Transverse colon (tissue), 4 donors: ENCODE results near the gene HPCAL1. TPM values are rescaled to one million over a fixed set of nuclear protein-coding genes. Genes with fewer than 3 reads are reported as not detected.

Experiments used
- DNase-seq: peaks from one replicate; pipeline ENCODE4 v3.0.0-alpha.2; 2019
- H3K27ac ChIP-seq, 4 donors: fragments of 200-600 bp; sonication (generic); 2 replicates each; pipeline ENCODE4 v1.5.1; 2016 to 2018; ENCODE audit warnings: inconsistent platforms in 4 of 4
- H3K27me3 ChIP-seq: fragments of 200-600 bp; sonication (generic); 2 replicates; pipeline ENCODE4 v1.5.1; 2017; ENCODE audit warnings: inconsistent platforms
- H3K36me3 ChIP-seq, 4 donors: fragments of 200-600 bp; sonication (generic); 2 replicates each; pipeline ENCODE4 v1.5.1; 2017 to 2019; ENCODE audit warnings: inconsistent platforms in 4 of 4
- H3K4me1 ChIP-seq, 4 donors: fragments of 200-600 bp; sonication (generic); 2 replicates each; pipeline ENCODE4 v1.5.1; 2017 to 2020; ENCODE audit warnings: inconsistent platforms in 4 of 4
- H3K4me3 ChIP-seq, 4 donors: fragments of 200-600 bp; sonication (generic); 1 replicate in 1 of 4; 2 replicates in 3 of 4; pipeline versions ENCODE4 v1.5.1 to v1.6.1; 2017 to 2019; ENCODE audit warnings: inconsistent platforms in 4 of 4
- H3K9me3 ChIP-seq, 2 donors: fragments of 200-600 bp; sonication (generic); 2 replicates each; pipeline ENCODE4 v1.5.1; 2017 to 2019; ENCODE audit warnings: inconsistent platforms in 2 of 2
- CTCF ChIP-seq, 5 experiments: fragments of 200-600 bp in 3 of 5; fragments of 450-650 bp in 2 of 5; sonication (generic) in 3 of 5; IDR thresholded peaks; 1 replicate in 2 of 5; 2 replicates in 3 of 5; pipeline ENCODE4 v1.5.1; 2016 to 2017; ENCODE audit warnings: antibody characterized with exemption in 5 of 5, inconsistent platforms in 3 of 5, mild to moderate bottlenecking in 2 of 5, moderate library complexity in 1 of 5
- EP300 ChIP-seq: sonication (generic); formaldehyde crosslinking; IDR thresholded peaks from one replicate; pipeline ENCODE4 v1.6.1; 2017; ENCODE audit warnings: antibody characterized with exemption, low read depth
- POLR2A ChIP-seq: fragments of 450-650 bp; IDR thresholded peaks from one replicate; pipeline ENCODE4 v1.6.1; 2016; ENCODE audit warnings: antibody characterized with exemption, mild to moderate bottlenecking, moderate library complexity
- POLR2AphosphoS5 ChIP-seq, 3 donors: sonication (generic); formaldehyde crosslinking; IDR thresholded peaks; one replicate each; pipeline ENCODE4 v1.6.1; 2016; ENCODE audit warnings: antibody characterized with exemption in 3 of 3
- whole genome bisulfite sequencing, 2 donors: methylation state at CpG; one replicate each; pipeline ENCODE4 v1.1.5; 2018; ENCODE audit warnings: low coverage in 1 of 2; 5-methylcytosine and 5-hydroxymethylcytosine counted together
- in situ Hi-C, 4 donors: fragments of 200-750 bp; cut with MboI; loops; one replicate each; pipeline versions ENCODE4 v1.15.0 to v1.15.1; 2017; ENCODE audit warnings: low sequenced_read_pairs in 3 of 4, low pct_ligation_motif_present in 1 of 4, low pct_unique_long_range_greater_than_20kb in 1 of 4
- intact Hi-C: fragments of 100-400 bp; cut with DNase I; formaldehyde crosslinking; loops from one replicate; pipeline ENCODE4 v1.15.1; 2023; ENCODE audit warnings: low total_unique reads
- total RNA-seq, 4 donors: library from RNA; depleted of rRNA; stranded (reverse); fragments of >200 nt; gene quantifications; one replicate each; pipeline ENCODE4 v1.1.0, GENCODE V29; 2016

HPCAL1 gene
- total RNA-seq, 4 donors from 2014 or later: 88.9 to 221 (median 129) TPM

- WGBS, 2 donors: 80 to 86% methylated on average over 7 to 16 of the region's 16 CpGs
- Histone ChIP-seq H3K9me3 (no peaks in the 10 kb centered on the region), H3K27ac (no peak overlapping the region), H3K4me1 (no peaks in the 10 kb centered on the region), H3K27me3 (no peaks in the 10 kb centered on the region), H3K4me3 (no peak overlapping the region), H3K36me3 (no peaks in the 10 kb centered on the region)
- in situ Hi-C loops (no loop called here), intact Hi-C loops (no loop called here)
- no peak for TF ChIP-seq POLR2AphosphoS5 (IDR thresholded peaks at IDR 0.05)
- TF ChIP-seq CTCF (IDR thresholded peaks at IDR 0.05): no peak
- TF ChIP-seq POLR2A: no peak
- TF ChIP-seq EP300: no peak
- DNase-seq: no peak
These were observed 53.1 kb downstream of the HPCAL1 start for GRCh38 chr2:10355471-10356438.

GRCh38 chr2:10356439-10356811, 53.7 kb downstream of the HPCAL1 start:
- Histone ChIP-seq H3K9me3 (no peaks in the 10 kb centered on the region), H3K4me3 (no peak overlapping the region), H3K36me3 (no peaks in the 10 kb centered on the region), H3K27ac (no peak overlapping the region), H3K4me1 (no peaks in the 10 kb centered on the region), H3K27me3 (no peaks in the 10 kb centered on the region)
- DNase-seq: no peak
- intact Hi-C loops (no loop called here), in situ Hi-C loops (no loop called here)
- WGBS, 2 donors: 79 to 83% methylated on average over 1 to 8 of the region's 8 CpGs
- TF ChIP-seq POLR2A: no peak
- no peak for TF ChIP-seq CTCF (IDR thresholded peaks at IDR 0.05)
- no peak for TF ChIP-seq POLR2AphosphoS5 (IDR thresholded peaks at IDR 0.05)
- no peak for TF ChIP-seq EP300

- TF ChIP-seq POLR2AphosphoS5 (IDR thresholded peaks at IDR 0.05): no peak
- TF ChIP-seq CTCF (IDR thresholded peaks at IDR 0.05): no peak
- no peak for TF ChIP-seq EP300
- TF ChIP-seq POLR2A: no peak
- Histone ChIP-seq H3K4me3 (no peak overlapping the region), H3K4me1 (no peaks in the 10 kb centered on the region), H3K27me3 (no peaks in the 10 kb centered on the region), H3K9me3 (no peaks in the 10 kb centered on the region), H3K36me3 (no peaks in the 10 kb centered on the region), H3K27ac (no peak overlapping the region)
- WGBS, 2 donors: 88% methylated on average over 13 to 24 of the region's 24 CpGs
- in situ Hi-C loops (no loop called here), intact Hi-C loops (no loop called here)
- no peak for DNase-seq
These were observed 54.8 kb downstream of the HPCAL1 start for GRCh38 chr2:10357193-10358169.

- DNase-seq: no peak
- 94% methylated on average over 8 of the region's 8 CpGs; no CpG with 5 or more reads in 1 of the 2 donors for WGBS, 2 donors
These were observed 56.5 kb downstream of the HPCAL1 start for GRCh38 chr2:10359246-10359645.

More at GRCh38 chr2:10359246-10359645, 56.5 kb downstream of the HPCAL1 start:
- no peaks in the 10 kb centered on the region for H3K36me3 ChIP-seq
- no peak overlapping the region for H3K4me3 ChIP-seq
- TF ChIP-seq POLR2A: no peak
- no peak for TF ChIP-seq POLR2AphosphoS5 (IDR thresholded peaks at IDR 0.05)
- no peak for TF ChIP-seq EP300
- TF ChIP-seq CTCF (IDR thresholded peaks at IDR 0.05): no peak
- no peak overlapping the region for H3K27ac ChIP-seq
- in situ Hi-C loops (no loop called here), intact Hi-C loops (loop anchor here (1.0 kb wide), 1 partner anchor 27 kb away; no protein-coding TSS in a partner anchor)
- no peaks in the 10 kb centered on the region for H3K4me1 ChIP-seq
- H3K9me3 ChIP-seq: no peaks in the 10 kb centered on the region
- H3K27me3 ChIP-seq: no peaks in the 10 kb centered on the region
